DOHH2 (cell line): ENCODE measurements around the gene ARID1B.

ENCODE experiments used
- EZH2phosphoT487 ChIP-seq: fragments of 200-600 bp; sonication (generic); IDR thresholded peaks from 2 replicates; pipeline ENCODE4 v1.6.1; 2017; ENCODE audit warnings: borderline replicate concordance, mild to moderate bottlenecking, antibody characterized with exemption, low read length, moderate library complexity, mixed read lengths
- TF ChIP-seq, protein P1 (sequence below): fragments of 200-600 bp; sonication (generic); IDR thresholded peaks from one replicate; pipeline ENCODE4 v1.5.1; 2014; ENCODE audit warnings: antibody characterized with exemption, mild to moderate bottlenecking, low read depth, low read length; ENCODE audit not compliant: poor library complexity, severe bottlenecking

DNA sequence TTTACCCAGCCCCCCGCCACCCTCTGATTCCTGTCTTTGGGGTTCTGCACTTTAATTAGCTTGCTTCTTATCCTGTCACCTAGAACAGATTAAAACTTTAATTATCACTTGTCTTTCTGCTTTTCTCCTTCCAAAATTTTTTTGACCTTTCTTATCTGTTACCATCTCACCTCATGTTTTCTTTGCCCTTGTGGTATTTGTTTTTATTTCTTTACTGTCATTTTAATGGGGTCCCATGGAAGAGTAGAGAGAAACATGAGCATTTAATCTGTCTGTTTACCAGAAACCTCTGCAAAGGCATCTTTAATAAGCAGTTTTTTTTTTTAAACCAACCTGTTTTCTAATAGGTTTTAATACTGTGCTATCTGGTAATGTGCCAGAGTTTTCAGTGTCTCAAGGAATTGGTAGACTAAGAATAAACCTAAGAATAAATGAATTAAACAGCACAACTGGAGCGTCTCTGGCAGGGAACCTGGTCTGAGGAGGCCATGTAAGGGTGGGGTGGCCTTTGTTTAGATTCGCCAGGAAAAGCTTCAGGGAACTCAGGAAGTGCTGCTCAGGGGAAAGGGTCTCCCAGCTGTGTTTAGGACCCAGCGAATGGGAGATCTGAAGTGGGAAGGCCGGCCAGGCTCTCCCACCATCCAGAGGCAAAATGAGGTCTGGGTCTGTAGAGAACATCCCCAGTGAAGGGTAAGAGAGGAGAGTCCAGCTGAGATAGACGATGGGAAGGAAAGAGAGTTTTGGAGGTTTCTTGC, 69.8 kb downstream of the ARID1B start:
- TF ChIP-seq, protein P1, sequence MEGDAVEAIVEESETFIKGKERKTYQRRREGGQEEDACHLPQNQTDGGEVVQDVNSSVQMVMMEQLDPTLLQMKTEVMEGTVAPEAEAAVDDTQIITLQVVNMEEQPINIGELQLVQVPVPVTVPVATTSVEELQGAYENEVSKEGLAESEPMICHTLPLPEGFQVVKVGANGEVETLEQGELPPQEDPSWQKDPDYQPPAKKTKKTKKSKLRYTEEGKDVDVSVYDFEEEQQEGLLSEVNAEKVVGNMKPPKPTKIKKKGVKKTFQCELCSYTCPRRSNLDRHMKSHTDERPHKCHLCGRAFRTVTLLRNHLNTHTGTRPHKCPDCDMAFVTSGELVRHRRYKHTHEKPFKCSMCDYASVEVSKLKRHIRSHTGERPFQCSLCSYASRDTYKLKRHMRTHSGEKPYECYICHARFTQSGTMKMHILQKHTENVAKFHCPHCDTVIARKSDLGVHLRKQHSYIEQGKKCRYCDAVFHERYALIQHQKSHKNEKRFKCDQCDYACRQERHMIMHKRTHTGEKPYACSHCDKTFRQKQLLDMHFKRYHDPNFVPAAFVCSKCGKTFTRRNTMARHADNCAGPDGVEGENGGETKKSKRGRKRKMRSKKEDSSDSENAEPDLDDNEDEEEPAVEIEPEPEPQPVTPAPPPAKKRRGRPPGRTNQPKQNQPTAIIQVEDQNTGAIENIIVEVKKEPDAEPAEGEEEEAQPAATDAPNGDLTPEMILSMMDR: no peak
- no peak for TF ChIP-seq EZH2phosphoT487
